ENCODE results near the gene ZNF831. TPM values are rescaled to one million over a fixed set of nuclear protein-coding genes. Genes with fewer than 3 reads are reported as not detected.

The ZNF831 gene
- total RNA-seq, 2 donors from 2014 or later: 37.8 to 42.0 TPM

DNA sequence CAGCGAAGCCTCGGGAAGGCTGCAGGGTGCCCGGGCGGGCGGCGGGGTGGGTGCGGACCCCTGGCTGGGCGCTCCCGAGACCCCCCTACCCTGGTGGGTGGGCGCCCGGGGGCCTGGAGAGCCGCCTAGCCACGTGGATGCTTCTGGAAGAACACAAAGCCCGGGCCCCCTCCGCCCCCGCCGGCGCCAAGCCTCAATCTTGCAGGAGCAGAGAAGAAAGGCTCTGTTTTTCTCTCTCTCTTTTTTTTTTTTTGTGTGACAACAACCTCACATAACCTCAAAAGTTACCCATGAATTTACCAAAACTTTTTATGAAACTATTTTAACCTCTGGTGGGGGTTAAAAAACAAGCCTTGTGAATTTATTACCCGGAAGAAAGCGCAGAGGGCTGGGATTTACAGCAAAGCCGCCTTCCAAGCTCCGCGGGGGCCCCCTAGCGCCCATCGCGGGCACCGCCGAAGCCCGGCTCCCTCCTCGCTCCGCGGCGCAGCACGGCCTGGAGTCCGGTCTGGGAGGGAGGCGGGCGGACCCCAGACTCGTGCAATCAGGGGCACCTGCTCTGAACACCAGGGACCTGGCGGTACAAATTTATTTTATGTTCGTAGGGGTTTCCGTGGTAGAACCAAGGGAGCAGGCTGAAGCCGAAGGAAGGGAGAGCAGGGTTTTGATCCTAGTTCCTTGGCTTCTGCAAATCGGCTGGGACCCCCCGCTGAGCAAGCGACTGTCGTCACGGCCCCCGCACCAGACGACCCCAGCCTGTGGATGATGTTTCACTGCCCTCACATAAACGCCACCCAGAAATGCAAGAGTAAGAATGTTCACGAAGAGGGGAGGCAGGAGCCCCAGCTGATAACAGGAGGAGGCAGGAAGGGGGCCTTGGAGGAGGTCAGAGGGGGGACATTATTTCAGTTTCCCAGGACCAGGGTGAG is 58.9 kb downstream of the ZNF831 start:
- Mint-ChIP-seq H3K4me3 (peak overlapping the region; percentile 82), H3K27ac (peak overlapping the region; percentile 87), H3K4me1 (peaks cover 19% of the 10 kb centered on the region), H3K27me3 (no peaks in the 10 kb centered on the region), H3K36me3 (ENCODE audit: low read depth) (no peaks in the 10 kb centered on the region)
- H3K9me3 ChIP-seq (ENCODE audit: control insufficient read depth, low read length, poor library complexity, severe bottlenecking): no peaks in the 10 kb centered on the region
- DNase-seq: peak; percentile 68 to 84 (median 68)
- peak; percentile 96 for ATAC-seq

DNA sequence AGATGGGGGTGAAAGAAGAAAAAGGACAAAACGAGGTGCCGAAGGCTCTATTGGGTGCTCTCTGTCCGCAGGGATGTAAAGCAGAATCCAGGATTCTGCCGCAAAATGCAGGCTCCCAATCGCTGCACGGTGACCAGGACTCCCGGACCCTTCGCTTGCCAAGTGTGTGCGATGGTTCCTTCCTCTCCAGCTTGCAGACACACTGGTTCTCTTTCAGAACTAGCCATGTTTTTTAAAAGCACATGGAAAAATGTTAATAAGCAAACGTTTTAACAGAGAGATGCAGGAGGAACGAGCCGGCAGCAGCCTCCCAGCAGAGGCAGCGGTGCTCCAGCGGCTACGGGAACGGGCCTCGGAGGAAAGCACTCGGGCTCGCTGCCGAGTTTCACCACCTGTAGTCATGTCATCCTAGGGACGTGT is 59.6 kb downstream of the ZNF831 start:
- Mint-ChIP-seq H3K36me3 (ENCODE audit: low read depth) (no peaks in the 10 kb centered on the region), H3K4me1 (peaks cover 19% of the 10 kb centered on the region), H3K4me3 (peak overlapping the region; percentile 82), H3K27me3 (no peaks in the 10 kb centered on the region), H3K27ac (no peak overlapping the region)
- no peaks in the 10 kb centered on the region for H3K9me3 ChIP-seq (ENCODE audit: control insufficient read depth, low read length, poor library complexity, severe bottlenecking)
- DNase-seq (no peak), ATAC-seq (no peak)

DNA sequence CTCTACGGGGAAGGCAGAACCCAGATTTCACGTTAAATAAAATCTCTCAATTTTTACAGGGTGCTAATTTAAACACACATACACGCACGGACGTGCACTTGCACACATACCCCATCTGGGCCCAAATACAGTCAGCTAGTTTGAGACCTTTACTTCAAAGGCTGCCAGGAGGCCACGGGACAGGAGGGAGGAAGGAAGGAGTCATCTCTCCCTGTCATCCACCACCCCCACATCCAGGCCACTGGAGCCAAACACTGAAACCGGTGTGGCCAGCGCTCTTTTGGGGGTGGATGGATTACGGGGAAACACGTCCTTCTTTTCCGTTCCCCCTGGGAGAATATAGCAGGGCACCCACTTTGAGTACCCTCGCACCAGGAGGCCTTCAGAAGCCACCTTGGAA is 60.1 kb downstream of the ZNF831 start:
- H3K27me3 Mint-ChIP-seq: no peaks in the 10 kb centered on the region
- peaks cover 19% of the 10 kb centered on the region for H3K4me1 Mint-ChIP-seq
- no peak overlapping the region for H3K4me3 Mint-ChIP-seq
- H3K9me3 ChIP-seq (ENCODE audit: control insufficient read depth, low read length, poor library complexity, severe bottlenecking): no peaks in the 10 kb centered on the region
- no peak for ATAC-seq
- no peak overlapping the region for H3K27ac Mint-ChIP-seq
- DNase-seq: no peak
- H3K36me3 Mint-ChIP-seq (ENCODE audit: low read depth): peaks cover 2% of the 10 kb centered on the region

DNA sequence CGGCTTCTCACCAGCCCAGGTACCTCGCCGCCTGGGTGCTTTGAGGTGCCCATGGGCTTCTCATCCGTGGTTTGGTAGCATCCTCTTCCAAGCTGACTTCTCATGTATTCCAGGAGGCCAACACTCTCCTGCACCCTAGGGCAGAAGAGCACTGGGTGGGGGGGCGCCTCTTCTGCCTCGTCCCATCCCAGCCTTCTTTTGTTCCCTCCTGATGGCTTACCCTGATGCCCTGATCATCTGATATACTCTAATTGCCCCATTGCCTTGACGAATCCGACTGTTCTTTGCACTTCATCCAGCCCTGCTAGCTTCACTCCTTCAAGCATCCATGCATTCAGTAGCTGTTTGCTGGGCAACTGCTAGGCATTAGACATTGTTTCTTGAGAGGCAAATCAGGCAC is 60.6 kb downstream of the ZNF831 start:
- no peak overlapping the region for H3K4me3 Mint-ChIP-seq
- peaks cover 2% of the 10 kb centered on the region for H3K36me3 Mint-ChIP-seq (ENCODE audit: low read depth)
- ATAC-seq (no peak), DNase-seq (no peak)
- H3K9me3 ChIP-seq (ENCODE audit: control insufficient read depth, low read length, poor library complexity, severe bottlenecking): no peaks in the 10 kb centered on the region
- no peak overlapping the region for H3K27ac Mint-ChIP-seq
- peaks cover 19% of the 10 kb centered on the region for H3K4me1 Mint-ChIP-seq
- H3K27me3 Mint-ChIP-seq: no peaks in the 10 kb centered on the region

DNA sequence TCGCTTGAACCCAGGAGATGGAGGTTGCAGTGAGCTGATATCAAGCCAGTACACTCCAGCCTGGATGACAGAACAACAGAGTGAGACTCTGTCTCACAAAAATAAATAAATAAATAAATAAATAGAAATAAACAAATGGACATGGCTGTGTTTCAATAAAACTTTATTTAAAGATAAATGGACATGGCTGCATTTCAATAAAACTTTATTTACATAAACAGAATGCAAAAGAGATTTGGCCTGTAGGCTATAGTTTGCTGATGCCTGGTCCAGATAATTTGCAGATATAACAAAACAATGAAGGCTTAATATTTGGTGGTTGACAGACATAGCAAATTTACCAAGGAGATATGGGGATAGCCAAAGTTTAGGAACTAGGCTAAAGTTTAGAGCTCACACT is 66.8 kb downstream of the ZNF831 start:
- ATAC-seq (no peak), DNase-seq (no peak)
- Mint-ChIP-seq H3K4me1 (peaks cover 4% of the 10 kb centered on the region), H3K27ac (no peak overlapping the region), H3K4me3 (no peak overlapping the region), H3K27me3 (no peaks in the 10 kb centered on the region), H3K36me3 (ENCODE audit: low read depth) (peaks cover 5% of the 10 kb centered on the region)
- H3K9me3 ChIP-seq (ENCODE audit: control insufficient read depth, low read length, poor library complexity, severe bottlenecking): no peaks in the 10 kb centered on the region

DNA sequence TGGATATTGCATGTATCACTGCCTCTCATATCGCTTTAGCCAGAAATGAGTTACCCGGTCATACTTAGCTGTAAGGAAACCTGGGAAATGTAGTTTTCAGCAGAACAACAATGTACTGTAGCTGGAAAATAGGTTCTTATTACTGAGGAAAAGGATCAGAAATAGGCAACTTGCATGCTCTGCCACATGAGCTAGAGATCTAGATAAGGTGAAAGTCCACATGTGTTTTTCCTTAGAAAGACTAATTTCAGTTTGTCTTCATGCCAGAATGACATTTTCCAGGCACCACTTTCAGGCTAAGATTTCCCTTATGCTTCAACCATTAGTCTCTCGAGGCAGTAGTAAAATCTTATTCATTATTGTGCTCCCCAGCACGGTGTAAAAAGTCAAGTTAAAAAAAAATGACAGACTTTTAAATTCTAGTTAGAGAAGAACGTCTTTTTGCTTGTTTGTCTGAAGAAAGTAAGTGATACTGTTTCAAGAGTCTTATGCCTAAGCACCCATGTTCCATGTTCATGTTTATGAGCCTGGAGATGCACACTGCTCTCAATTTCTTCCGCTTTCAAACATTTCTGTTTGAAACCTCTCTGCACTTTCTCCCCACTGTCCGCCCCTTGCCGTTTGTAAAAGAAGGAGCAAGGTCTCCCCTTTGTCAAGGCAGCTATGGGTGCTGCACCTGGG is 67.6 kb downstream of the ZNF831 start:
- H3K27me3 Mint-ChIP-seq: no peaks in the 10 kb centered on the region
- H3K4me3 Mint-ChIP-seq: no peak overlapping the region
- peaks cover 4% of the 10 kb centered on the region for H3K4me1 Mint-ChIP-seq
- no peaks in the 10 kb centered on the region for H3K9me3 ChIP-seq (ENCODE audit: control insufficient read depth, low read length, poor library complexity, severe bottlenecking)
- peak overlapping the region; percentile 71 for H3K27ac Mint-ChIP-seq
- ATAC-seq (no peak), DNase-seq (no peak)
- peaks cover 8% of the 10 kb centered on the region for H3K36me3 Mint-ChIP-seq (ENCODE audit: low read depth)

DNA sequence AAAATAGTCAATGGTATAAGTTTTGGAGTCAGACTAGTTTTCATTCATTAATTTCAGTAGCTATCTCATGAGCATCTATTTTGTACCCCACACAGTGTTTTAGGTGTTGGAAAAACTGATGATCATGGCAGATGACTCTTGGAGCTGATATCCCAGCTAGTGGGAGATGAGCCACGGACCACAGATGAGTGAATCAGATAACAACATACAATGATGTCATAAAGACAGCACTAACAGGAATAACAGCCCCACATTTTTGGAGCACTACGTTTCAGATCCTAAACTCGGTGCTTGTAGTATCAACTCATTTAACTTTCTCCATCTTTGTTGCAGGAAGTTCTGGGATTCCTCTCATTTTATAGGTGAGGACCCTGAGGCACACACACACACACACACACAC is 69.0 kb downstream of the ZNF831 start:
- ATAC-seq: no peak
- Mint-ChIP-seq H3K27me3 (no peaks in the 10 kb centered on the region), H3K36me3 (ENCODE audit: low read depth) (peaks cover 8% of the 10 kb centered on the region), H3K4me1 (peaks cover 4% of the 10 kb centered on the region), H3K4me3 (no peak overlapping the region), H3K27ac (no peak overlapping the region)
- H3K9me3 ChIP-seq (ENCODE audit: control insufficient read depth, low read length, poor library complexity, severe bottlenecking): no peaks in the 10 kb centered on the region
- DNase-seq: no peak

DNA sequence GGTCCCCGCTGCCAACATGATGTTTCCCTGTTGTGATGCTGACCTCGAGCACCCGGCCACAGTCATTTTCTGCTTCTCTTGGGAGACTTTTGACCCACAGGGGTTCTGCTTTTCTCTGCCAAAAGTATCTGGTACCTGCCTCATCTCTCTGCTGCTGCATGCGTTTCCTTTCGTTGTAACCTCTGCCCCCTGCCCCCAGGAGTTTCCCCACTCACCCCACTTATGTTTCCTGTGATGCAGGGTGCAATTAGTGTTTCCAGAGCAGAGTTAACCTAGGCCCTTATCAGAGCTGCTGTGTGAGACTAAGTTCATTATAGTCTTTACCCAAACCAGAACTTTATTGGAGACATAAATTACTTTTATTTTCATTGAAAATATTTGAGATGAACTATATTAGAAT is 71.6 kb downstream of the ZNF831 start:
- no peaks in the 10 kb centered on the region for H3K9me3 ChIP-seq (ENCODE audit: control insufficient read depth, low read length, poor library complexity, severe bottlenecking)
- Mint-ChIP-seq H3K27me3 (no peaks in the 10 kb centered on the region), H3K36me3 (ENCODE audit: low read depth) (peaks cover 10% of the 10 kb centered on the region), H3K27ac (no peak overlapping the region), H3K4me1 (peaks cover 4% of the 10 kb centered on the region), H3K4me3 (no peak overlapping the region)
- ATAC-seq (no peak), DNase-seq (no peak)

DNA sequence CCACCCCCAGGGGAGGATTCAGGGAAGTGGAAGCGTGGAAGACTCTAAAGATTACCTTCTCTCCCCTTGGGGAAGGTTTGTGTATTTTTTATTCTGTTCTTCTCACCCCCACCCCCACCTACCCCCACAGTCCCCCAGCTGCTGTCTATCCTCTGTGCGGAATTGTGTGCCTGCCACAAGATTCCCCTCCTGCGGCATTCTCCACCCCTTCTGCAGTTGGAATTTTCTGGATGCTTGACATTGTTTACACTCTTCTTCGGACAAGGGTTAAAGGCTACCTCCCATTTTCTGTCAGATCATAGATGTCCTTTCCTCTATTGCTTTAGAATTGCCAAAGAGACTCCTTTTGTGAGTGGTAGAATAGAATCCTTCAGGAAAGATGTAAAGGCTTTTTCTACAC is 76.4 kb downstream of the ZNF831 start:
- Mint-ChIP-seq H3K27ac (no peak overlapping the region), H3K36me3 (ENCODE audit: low read depth) (peaks cover 9% of the 10 kb centered on the region), H3K4me3 (no peak overlapping the region), H3K27me3 (no peaks in the 10 kb centered on the region), H3K4me1 (peaks cover 7% of the 10 kb centered on the region)
- DNase-seq (no peak), ATAC-seq (no peak)
- H3K9me3 ChIP-seq (ENCODE audit: control insufficient read depth, low read length, poor library complexity, severe bottlenecking): no peaks in the 10 kb centered on the region

DNA sequence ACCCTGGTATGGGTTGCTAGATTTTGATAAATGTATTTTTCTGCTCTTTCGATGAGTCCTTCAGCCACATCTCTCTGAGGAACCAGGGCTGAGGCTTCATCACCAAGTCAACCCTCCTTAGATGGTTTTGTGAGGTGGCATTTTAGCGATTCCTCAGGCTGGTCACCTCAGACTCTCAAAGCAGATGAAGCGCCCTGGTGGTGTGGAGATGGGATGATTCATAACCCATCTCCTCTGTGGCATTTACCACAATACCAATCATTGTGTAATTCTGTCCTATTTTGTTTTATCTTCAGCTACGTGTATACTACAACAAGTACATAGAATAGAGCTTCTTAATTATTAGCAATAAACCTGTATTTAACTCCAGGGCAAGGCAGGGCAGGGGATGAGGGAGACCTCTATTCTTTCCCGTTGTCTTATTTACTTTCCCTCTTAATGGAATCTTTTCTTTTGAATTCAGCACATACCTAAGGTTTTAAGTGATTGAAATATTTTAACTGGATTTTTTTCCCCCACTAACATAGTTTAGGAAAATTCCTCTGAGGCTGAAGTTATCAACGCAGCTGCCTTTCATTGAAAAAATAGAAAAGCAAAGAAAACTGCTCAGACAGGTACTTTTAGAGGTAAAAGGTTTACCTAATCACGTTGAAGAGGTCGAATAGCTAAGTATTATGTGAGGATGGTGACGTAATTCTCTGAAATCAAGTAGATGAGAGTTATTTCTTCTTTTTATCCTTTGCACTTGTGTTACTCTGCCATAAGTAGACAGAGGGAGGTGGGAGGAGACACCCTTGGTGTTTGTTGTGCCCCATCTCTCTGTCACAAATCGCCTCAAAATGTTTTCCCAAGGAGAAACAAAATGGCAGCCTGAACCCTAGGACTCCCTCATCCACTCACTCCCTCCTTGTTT is 79.3 kb downstream of the ZNF831 start:
- H3K36me3 Mint-ChIP-seq (ENCODE audit: low read depth): peaks cover 9% of the 10 kb centered on the region
- no peak overlapping the region for H3K4me3 Mint-ChIP-seq
- peak; percentile 80 for ATAC-seq
- no peaks in the 10 kb centered on the region for H3K9me3 ChIP-seq (ENCODE audit: control insufficient read depth, low read length, poor library complexity, severe bottlenecking)
- H3K27ac Mint-ChIP-seq: peak overlapping the region; percentile 9
- DNase-seq: no peak
- no peaks in the 10 kb centered on the region for H3K27me3 Mint-ChIP-seq
- H3K4me1 Mint-ChIP-seq: peaks cover 8% of the 10 kb centered on the region

DNA sequence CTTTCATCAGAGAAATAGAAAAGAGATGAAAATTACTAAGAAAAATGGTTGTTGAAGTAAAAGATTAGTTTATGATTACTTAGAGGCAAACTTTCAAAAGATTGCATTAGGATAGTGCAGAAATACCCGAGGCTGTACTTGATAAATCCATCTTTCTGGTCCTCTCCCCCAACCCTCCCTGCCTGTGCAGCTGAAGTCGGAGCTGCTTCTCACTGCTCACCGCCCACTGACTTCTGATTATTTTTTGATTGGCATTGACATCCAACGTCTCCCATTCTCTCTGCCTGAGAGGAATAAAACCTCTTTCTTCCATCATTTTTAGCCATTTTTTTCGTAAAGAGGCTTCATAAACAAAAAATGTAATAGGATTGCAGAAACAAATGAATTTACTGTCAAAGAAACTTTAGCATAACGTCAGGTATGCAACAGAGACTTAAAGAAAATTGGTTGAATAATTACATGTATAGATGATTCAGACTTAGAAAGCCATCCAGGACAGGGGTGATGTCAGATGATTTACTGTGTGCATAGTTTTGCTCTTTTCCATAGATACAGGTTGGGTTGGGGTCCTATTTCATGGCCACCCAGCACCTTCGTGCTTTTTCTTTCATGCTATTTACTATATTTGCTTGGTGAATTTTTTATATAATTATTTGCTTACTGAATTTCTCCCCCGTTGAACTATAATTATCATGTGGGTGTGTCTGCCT is 83.2 kb downstream of the ZNF831 start:
- no peaks in the 10 kb centered on the region for H3K9me3 ChIP-seq (ENCODE audit: control insufficient read depth, low read length, poor library complexity, severe bottlenecking)
- Mint-ChIP-seq H3K4me3 (no peak overlapping the region), H3K27ac (peak overlapping the region; percentile 79), H3K4me1 (peaks cover 16% of the 10 kb centered on the region), H3K27me3 (no peaks in the 10 kb centered on the region), H3K36me3 (ENCODE audit: low read depth) (peaks cover 3% of the 10 kb centered on the region)
- ATAC-seq (no peak), DNase-seq (no peak)

DNA sequence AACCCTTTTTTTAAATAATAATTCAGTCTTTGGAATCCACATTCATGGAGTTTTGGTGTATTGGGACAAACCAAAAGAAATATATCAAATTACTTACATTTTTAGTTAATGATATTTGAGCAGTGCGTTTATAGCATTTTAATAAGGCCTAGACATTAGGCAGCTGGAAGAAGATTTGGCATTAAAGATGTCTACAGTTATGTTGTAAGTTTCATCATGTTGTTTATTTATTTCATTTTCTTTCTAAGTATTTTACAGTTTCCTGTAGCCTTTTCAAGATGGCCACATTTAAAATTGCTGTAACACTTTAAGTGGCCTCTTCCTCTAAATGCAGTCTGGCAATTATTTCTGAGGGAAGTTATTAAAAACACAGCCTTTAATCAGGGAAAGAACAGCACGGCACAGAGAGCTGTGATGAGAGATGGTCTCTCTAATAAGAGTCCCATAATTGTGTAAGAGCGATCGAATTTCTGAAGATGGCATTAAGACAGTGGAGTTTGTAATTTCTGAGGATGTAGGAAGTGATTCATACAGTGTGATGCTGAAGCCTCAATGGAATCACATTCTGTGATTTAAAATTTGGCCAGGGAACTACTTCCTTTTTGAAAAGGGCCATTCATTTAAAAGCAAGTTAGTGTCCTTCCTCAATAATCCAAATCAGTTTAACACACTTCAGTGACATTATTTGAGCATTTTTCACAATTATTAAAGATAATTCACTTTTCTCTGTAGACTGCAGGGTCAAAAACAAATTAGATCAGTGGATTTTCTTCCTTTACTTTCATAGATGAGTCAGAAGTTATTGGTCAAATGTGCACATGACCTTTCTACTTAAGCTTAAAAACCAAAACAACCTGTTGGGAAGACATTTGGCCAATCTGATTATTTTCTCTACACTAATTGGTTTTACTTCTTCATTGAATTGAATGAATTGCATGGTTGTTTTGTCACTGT is 84.4 kb downstream of the ZNF831 start:
- no peak for ATAC-seq
- DNase-seq: no peak
- Mint-ChIP-seq H3K27me3 (no peaks in the 10 kb centered on the region), H3K36me3 (ENCODE audit: low read depth) (peaks cover 3% of the 10 kb centered on the region), H3K27ac (peak overlapping the region; percentile 79), H3K4me3 (no peak overlapping the region), H3K4me1 (peaks cover 19% of the 10 kb centered on the region)
- H3K9me3 ChIP-seq (ENCODE audit: control insufficient read depth, low read length, poor library complexity, severe bottlenecking): no peaks in the 10 kb centered on the region
